Measurements from ENCODE around the gene APOBEC3G.

GRCh38 chr22:39108487-39108886, 31.4 kb downstream of the APOBEC3G start:
- no peak for TF ChIP-seq EZH2 (IDR thresholded peaks at IDR 0.05; ENCODE audit: low read length)
- no peak for TF ChIP-seq CTCF (optimal IDR thresholded peaks at IDR 0.05 in 1 of 3, IDR thresholded peaks at IDR 0.05 in 1 of 3, conservative IDR thresholded peaks at IDR 0.05 in 1 of 3; ENCODE audit: extremely low read depth in 1 of 3, insufficient read depth in 2 of 3, low read length in 3 of 3)

All from keratinocyte (primary cell).